Suprapubic skin (tissue), 4 donors: Measurements from ENCODE around the gene KAT2B.

Experiments
- EP300 ChIP-seq: sonication (generic); formaldehyde crosslinking; IDR thresholded peaks from one replicate; pipeline ENCODE4 v1.6.1; 2017; ENCODE audit warnings: antibody characterized with exemption
- POLR2A ChIP-seq, 2 donors: fragments of 450-650 bp; IDR thresholded peaks; one replicate each; pipeline ENCODE4 v1.6.1; 2017; ENCODE audit warnings: antibody characterized with exemption in 2 of 2, mild to moderate bottlenecking in 2 of 2, moderate library complexity in 2 of 2
- POLR2AphosphoS5 ChIP-seq, 3 donors: sonication (generic); formaldehyde crosslinking; IDR thresholded peaks; one replicate each; pipeline ENCODE4 v1.6.1; 2017; ENCODE audit warnings: antibody characterized with exemption in 3 of 3
- TF ChIP-seq, protein P1 (sequence below), 2 donors: fragments of 200-600 bp in 1 of 2; fragments of 450-650 bp in 1 of 2; sonication (generic) in 1 of 2; IDR thresholded peaks; one replicate each; pipeline ENCODE4 v1.5.1; 2016 to 2019; ENCODE audit warnings: antibody characterized with exemption in 2 of 2, mild to moderate bottlenecking in 1 of 2, moderate library complexity in 1 of 2

DNA sequence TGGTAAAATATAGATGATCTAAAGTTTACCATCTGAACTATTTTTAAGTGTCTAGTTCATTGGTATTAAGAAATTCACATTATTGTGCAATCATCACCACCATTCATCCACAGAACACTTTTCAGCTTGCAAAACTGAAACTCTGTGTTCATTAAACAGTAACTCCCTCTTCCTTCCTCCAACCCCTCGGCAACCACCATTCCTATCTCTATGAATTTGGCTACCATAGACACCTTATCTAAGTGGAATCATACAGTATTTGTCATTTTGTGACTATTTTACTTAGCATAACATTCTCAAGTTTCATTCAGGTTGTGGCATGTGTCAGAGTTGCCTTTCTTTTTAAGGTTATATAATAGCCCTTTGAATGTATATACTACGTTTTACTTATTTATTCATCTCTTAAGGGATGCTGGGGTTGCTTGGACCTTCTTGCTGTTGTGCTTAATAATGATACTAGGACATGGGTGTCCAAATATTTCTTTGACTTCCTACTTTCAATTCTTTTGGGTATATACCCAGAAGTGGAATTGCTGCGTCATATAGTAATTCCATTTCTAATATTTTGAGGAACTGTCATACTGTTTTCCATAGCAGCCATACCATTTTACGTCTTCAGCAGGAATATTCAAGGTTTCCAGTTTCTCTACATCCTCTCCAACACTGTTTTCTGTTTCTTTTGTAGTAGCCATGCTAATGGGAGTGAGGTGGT, 20.9 kb downstream of the KAT2B start:
- TF ChIP-seq POLR2AphosphoS5 (IDR thresholded peaks at IDR 0.05) (no peak), POLR2A (IDR thresholded peaks at IDR 0.05) (no peak), EP300 (no peak)
- TF ChIP-seq, protein P1, sequence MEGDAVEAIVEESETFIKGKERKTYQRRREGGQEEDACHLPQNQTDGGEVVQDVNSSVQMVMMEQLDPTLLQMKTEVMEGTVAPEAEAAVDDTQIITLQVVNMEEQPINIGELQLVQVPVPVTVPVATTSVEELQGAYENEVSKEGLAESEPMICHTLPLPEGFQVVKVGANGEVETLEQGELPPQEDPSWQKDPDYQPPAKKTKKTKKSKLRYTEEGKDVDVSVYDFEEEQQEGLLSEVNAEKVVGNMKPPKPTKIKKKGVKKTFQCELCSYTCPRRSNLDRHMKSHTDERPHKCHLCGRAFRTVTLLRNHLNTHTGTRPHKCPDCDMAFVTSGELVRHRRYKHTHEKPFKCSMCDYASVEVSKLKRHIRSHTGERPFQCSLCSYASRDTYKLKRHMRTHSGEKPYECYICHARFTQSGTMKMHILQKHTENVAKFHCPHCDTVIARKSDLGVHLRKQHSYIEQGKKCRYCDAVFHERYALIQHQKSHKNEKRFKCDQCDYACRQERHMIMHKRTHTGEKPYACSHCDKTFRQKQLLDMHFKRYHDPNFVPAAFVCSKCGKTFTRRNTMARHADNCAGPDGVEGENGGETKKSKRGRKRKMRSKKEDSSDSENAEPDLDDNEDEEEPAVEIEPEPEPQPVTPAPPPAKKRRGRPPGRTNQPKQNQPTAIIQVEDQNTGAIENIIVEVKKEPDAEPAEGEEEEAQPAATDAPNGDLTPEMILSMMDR (IDR thresholded peaks at IDR 0.05), result no peak
